ENCODE measurements around the gene DOCK4. TPM values are rescaled to one million over a fixed set of nuclear protein-coding genes. Genes with fewer than 3 reads are reported as not detected.
"Not testable (repeated sequence)": the region's sequence is repeated elsewhere in the genome, so short reads cannot be mapped to it uniquely, and the experiment has no call there.

DOCK4 gene
- total RNA-seq, 3 donors from 2014 or later, result 1.1 to 2.1 (median 2.1) TPM

- Mint-ChIP-seq H3K4me1 (ENCODE audit: low read depth) (no peaks in the 10 kb centered on the region), H3K4me3 (no peak overlapping the region), H3K36me3 (ENCODE audit: insufficient read depth) (no peaks in the 10 kb centered on the region), H3K27me3 (ENCODE audit: low read depth) (peaks cover 5% of the 10 kb centered on the region), H3K9me3 (no peaks in the 10 kb centered on the region)
- ATAC-seq, result no peak
- no peak for DNase-seq
Observed at GRCh38 chr7:112134039-112134438, 72.2 kb downstream of the DOCK4 start.

GRCh38 chr7:112133328-112133727 lies 72.9 kb downstream of the DOCK4 start:
- H3K4me1 Mint-ChIP-seq (ENCODE audit: low read depth), result no peaks in the 10 kb centered on the region
- ATAC-seq, result no peak
- H3K9me3 Mint-ChIP-seq, result no peaks in the 10 kb centered on the region
- DNase-seq, result no peak
- H3K27me3 Mint-ChIP-seq (ENCODE audit: low read depth), result peaks cover 5% of the 10 kb centered on the region
- no peak overlapping the region for H3K4me3 Mint-ChIP-seq
- no peaks in the 10 kb centered on the region for H3K36me3 Mint-ChIP-seq (ENCODE audit: insufficient read depth)

GRCh38 chr7:112132051-112132694 lies 74.0 kb downstream of the DOCK4 start:
- peaks cover 5% of the 10 kb centered on the region for H3K27me3 Mint-ChIP-seq (ENCODE audit: low read depth)
- H3K36me3 Mint-ChIP-seq (ENCODE audit: insufficient read depth), result no peaks in the 10 kb centered on the region
- no peak for ATAC-seq
- no peaks in the 10 kb centered on the region for H3K9me3 Mint-ChIP-seq
- H3K4me3 Mint-ChIP-seq, result no peak overlapping the region
- DNase-seq, result no peak
- no peaks in the 10 kb centered on the region for H3K4me1 Mint-ChIP-seq (ENCODE audit: low read depth)

GRCh38 chr7:112130729-112131410 lies 75.3 kb downstream of the DOCK4 start:
- H3K4me3 Mint-ChIP-seq, result no peak overlapping the region
- H3K27me3 Mint-ChIP-seq (ENCODE audit: low read depth), result peaks cover 5% of the 10 kb centered on the region
- no peaks in the 10 kb centered on the region for H3K36me3 Mint-ChIP-seq (ENCODE audit: insufficient read depth)
- no peaks in the 10 kb centered on the region for H3K9me3 Mint-ChIP-seq
- ATAC-seq (no peak), DNase-seq (no peak)
- no peaks in the 10 kb centered on the region for H3K4me1 Mint-ChIP-seq (ENCODE audit: low read depth)

GRCh38 chr7:112129655-112130323 lies 76.4 kb downstream of the DOCK4 start:
- Mint-ChIP-seq H3K27me3 (ENCODE audit: low read depth) (peaks cover 5% of the 10 kb centered on the region), H3K4me1 (ENCODE audit: low read depth) (no peaks in the 10 kb centered on the region), H3K4me3 (no peak overlapping the region), H3K9me3 (no peaks in the 10 kb centered on the region), H3K36me3 (ENCODE audit: insufficient read depth) (no peaks in the 10 kb centered on the region)
- no peak for ATAC-seq
- DNase-seq, result no peak

GRCh38 chr7:112128461-112129425 lies 77.5 kb downstream of the DOCK4 start:
- not testable (repeated sequence) for H3K4me3 Mint-ChIP-seq; H3K4me1 Mint-ChIP-seq (ENCODE audit: low read depth); DNase-seq; H3K9me3 Mint-ChIP-seq; ATAC-seq; H3K36me3 Mint-ChIP-seq (ENCODE audit: insufficient read depth); H3K27me3 Mint-ChIP-seq (ENCODE audit: low read depth)

- ATAC-seq; H3K4me1 Mint-ChIP-seq (ENCODE audit: low read depth); H3K4me3 Mint-ChIP-seq; DNase-seq; H3K27me3 Mint-ChIP-seq (ENCODE audit: low read depth); H3K9me3 Mint-ChIP-seq; H3K36me3 Mint-ChIP-seq (ENCODE audit: insufficient read depth): not testable (repeated sequence)
Observed at GRCh38 chr7:112128041-112128440, 78.2 kb downstream of the DOCK4 start.

GRCh38 chr7:112125250-112125649 lies 80.9 kb downstream of the DOCK4 start:
- no peaks in the 10 kb centered on the region for H3K9me3 Mint-ChIP-seq
- peaks cover 3% of the 10 kb centered on the region for H3K27me3 Mint-ChIP-seq (ENCODE audit: low read depth)
- no peak overlapping the region for H3K4me3 Mint-ChIP-seq
- ATAC-seq (no peak), DNase-seq (no peak)
- no peaks in the 10 kb centered on the region for H3K4me1 Mint-ChIP-seq (ENCODE audit: low read depth)
- no peaks in the 10 kb centered on the region for H3K36me3 Mint-ChIP-seq (ENCODE audit: insufficient read depth)

GRCh38 chr7:112124061-112124766 lies 82.0 kb downstream of the DOCK4 start:
- no peaks in the 10 kb centered on the region for H3K9me3 Mint-ChIP-seq
- DNase-seq (no peak), ATAC-seq (no peak)
- no peaks in the 10 kb centered on the region for H3K4me1 Mint-ChIP-seq (ENCODE audit: low read depth)
- H3K4me3 Mint-ChIP-seq, result no peak overlapping the region
- H3K27me3 Mint-ChIP-seq (ENCODE audit: low read depth), result no peaks in the 10 kb centered on the region
- no peaks in the 10 kb centered on the region for H3K36me3 Mint-ChIP-seq (ENCODE audit: insufficient read depth)

GRCh38 chr7:112122798-112123197 lies 83.4 kb downstream of the DOCK4 start:
- H3K4me3 Mint-ChIP-seq, result no peak overlapping the region
- H3K36me3 Mint-ChIP-seq (ENCODE audit: insufficient read depth), result no peaks in the 10 kb centered on the region
- H3K27me3 Mint-ChIP-seq (ENCODE audit: low read depth), result no peaks in the 10 kb centered on the region
- DNase-seq (no peak), ATAC-seq (no peak)
- H3K9me3 Mint-ChIP-seq, result no peaks in the 10 kb centered on the region
- no peaks in the 10 kb centered on the region for H3K4me1 Mint-ChIP-seq (ENCODE audit: low read depth)

- no peaks in the 10 kb centered on the region for H3K4me1 Mint-ChIP-seq (ENCODE audit: low read depth)
- no peak for DNase-seq
- no peaks in the 10 kb centered on the region for H3K27me3 Mint-ChIP-seq (ENCODE audit: low read depth)
- no peaks in the 10 kb centered on the region for H3K36me3 Mint-ChIP-seq (ENCODE audit: insufficient read depth)
- ATAC-seq, result no peak
- no peak overlapping the region for H3K4me3 Mint-ChIP-seq
- no peaks in the 10 kb centered on the region for H3K9me3 Mint-ChIP-seq
Observed at GRCh38 chr7:112122144-112122543, 84.1 kb downstream of the DOCK4 start.

- Mint-ChIP-seq H3K9me3 (no peaks in the 10 kb centered on the region), H3K4me1 (ENCODE audit: low read depth) (no peaks in the 10 kb centered on the region), H3K36me3 (ENCODE audit: insufficient read depth) (no peaks in the 10 kb centered on the region), H3K4me3 (no peak overlapping the region), H3K27me3 (ENCODE audit: low read depth) (no peaks in the 10 kb centered on the region)
- no peak for DNase-seq
- no peak for ATAC-seq
Observed at GRCh38 chr7:112121318-112121717, 84.9 kb downstream of the DOCK4 start.

- ATAC-seq, result no peak
- DNase-seq, result no peak
- Mint-ChIP-seq H3K27me3 (ENCODE audit: low read depth) (no peaks in the 10 kb centered on the region), H3K9me3 (no peaks in the 10 kb centered on the region), H3K4me3 (no peak overlapping the region), H3K4me1 (ENCODE audit: low read depth) (no peaks in the 10 kb centered on the region), H3K36me3 (ENCODE audit: insufficient read depth) (no peaks in the 10 kb centered on the region)
Observed at GRCh38 chr7:112120696-112121217, 85.4 kb downstream of the DOCK4 start.
